ENCODE results near the gene PXMP2.

- TF ChIP-seq, protein P1, sequence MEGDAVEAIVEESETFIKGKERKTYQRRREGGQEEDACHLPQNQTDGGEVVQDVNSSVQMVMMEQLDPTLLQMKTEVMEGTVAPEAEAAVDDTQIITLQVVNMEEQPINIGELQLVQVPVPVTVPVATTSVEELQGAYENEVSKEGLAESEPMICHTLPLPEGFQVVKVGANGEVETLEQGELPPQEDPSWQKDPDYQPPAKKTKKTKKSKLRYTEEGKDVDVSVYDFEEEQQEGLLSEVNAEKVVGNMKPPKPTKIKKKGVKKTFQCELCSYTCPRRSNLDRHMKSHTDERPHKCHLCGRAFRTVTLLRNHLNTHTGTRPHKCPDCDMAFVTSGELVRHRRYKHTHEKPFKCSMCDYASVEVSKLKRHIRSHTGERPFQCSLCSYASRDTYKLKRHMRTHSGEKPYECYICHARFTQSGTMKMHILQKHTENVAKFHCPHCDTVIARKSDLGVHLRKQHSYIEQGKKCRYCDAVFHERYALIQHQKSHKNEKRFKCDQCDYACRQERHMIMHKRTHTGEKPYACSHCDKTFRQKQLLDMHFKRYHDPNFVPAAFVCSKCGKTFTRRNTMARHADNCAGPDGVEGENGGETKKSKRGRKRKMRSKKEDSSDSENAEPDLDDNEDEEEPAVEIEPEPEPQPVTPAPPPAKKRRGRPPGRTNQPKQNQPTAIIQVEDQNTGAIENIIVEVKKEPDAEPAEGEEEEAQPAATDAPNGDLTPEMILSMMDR (conservative IDR thresholded peaks at IDR 0.05; ENCODE audit: low read length): no peak
- TF ChIP-seq EZH2phosphoT487 (IDR thresholded peaks at IDR 0.05; ENCODE audit: borderline replicate concordance): no peak
These were observed 20.8 kb downstream of the PXMP2 start for GRCh38 chr12:132708150-132708549.
